Neural cell (in vitro differentiated cells): ENCODE data around the gene CKM.

Source experiments
- CTCF ChIP-seq: fragments of 450-650 bp; IDR thresholded peaks from 2 replicates; pipeline ENCODE4 v1.5.1; 2014; ENCODE audit warnings: antibody characterized with exemption, mild to moderate bottlenecking, moderate library complexity; ENCODE audit not compliant: poor library complexity, severe bottlenecking
- EP300 ChIP-seq: fragments of 450-650 bp; conservative IDR thresholded peaks from 2 replicates; pipeline ENCODE4 v1.6.1; 2014; ENCODE audit warnings: antibody characterized with exemption, mild to moderate bottlenecking, moderate library complexity; ENCODE audit not compliant: poor library complexity, severe bottlenecking
- EZH2 ChIP-seq: fragments of 200-600, 300-800 bp; shearing (Covaris generic), sonication (generic); IDR thresholded peaks from 2 replicates; pipeline ENCODE4 v1.6.1; 2014; ENCODE audit warnings: antibody characterized with exemption, low read length, borderline replicate concordance, mild to moderate bottlenecking; ENCODE audit not compliant: insufficient read depth, poor library complexity, severe bottlenecking
- POLR2AphosphoS5 ChIP-seq: IDR thresholded peaks from 2 replicates; pipeline ENCODE4 v1.6.1; 2012
- RAD21 ChIP-seq: fragments of 450-650 bp; conservative IDR thresholded peaks from 2 replicates; pipeline ENCODE4 v1.6.1; 2014; ENCODE audit warnings: antibody characterized with exemption, mild to moderate bottlenecking, moderate library complexity
- REST ChIP-seq: IDR thresholded peaks from 2 replicates; pipeline ENCODE4 v1.6.1; 2012; ENCODE audit warnings: borderline replicate concordance
- TAF1 ChIP-seq: IDR thresholded peaks from 2 replicates; pipeline ENCODE4 v1.6.1; 2012; ENCODE audit warnings: low read depth

GRCh38 chr19:45368737-45369340 is 46.2 kb upstream of the CKM start:
- TF ChIP-seq RAD21, result no peak
- TF ChIP-seq CTCF, result no peak
- no peak for TF ChIP-seq REST
- no peak for TF ChIP-seq POLR2AphosphoS5
- no peak for TF ChIP-seq TAF1
- no peak for TF ChIP-seq EP300
- no peak for TF ChIP-seq EZH2
